GM21786 (cell line): ENCODE measurements around the gene MREG.
A peak's percentile ranks its signal among the peaks of the same experiment; 100 is the strongest.
"Not testable (repeated sequence)": the region's sequence is repeated elsewhere in the genome, so short reads cannot be mapped to it uniquely, and the experiment has no call there.

Experiments used
- ATAC-seq: cut with Tn5 transposase; IDR thresholded peaks from one replicate; pipeline ENCODE4 v1.9.1; 2021; ENCODE audit not compliant: unreplicated experiment

MREG gene

GRCh38 chr2:215965532-215966165 lies 47.7 kb downstream of the MREG start:
- no peak for ATAC-seq

GRCh38 chr2:215961981-215962380 lies 51.4 kb downstream of the MREG start:
- no peak for ATAC-seq

GRCh38 chr2:215958257-215958656 lies 55.1 kb downstream of the MREG start:
- ATAC-seq: no peak

GRCh38 chr2:215957354-215958122 lies 55.8 kb downstream of the MREG start:
- not testable (repeated sequence) for ATAC-seq

- no peak for ATAC-seq
Observed at GRCh38 chr2:215952860-215953637, 60.3 kb downstream of the MREG start.

GRCh38 chr2:215951558-215951957 lies 61.8 kb downstream of the MREG start:
- ATAC-seq: no peak

GRCh38 chr2:215949991-215950404 lies 63.4 kb downstream of the MREG start:
- peak; percentile 89 for ATAC-seq

GRCh38 chr2:215948051-215948450 lies 65.3 kb downstream of the MREG start:
- no peak for ATAC-seq

- ATAC-seq: no peak
Observed at GRCh38 chr2:215946586-215946985, 66.8 kb downstream of the MREG start.

- no peak for ATAC-seq
Observed at GRCh38 chr2:215942194-215942593, 71.2 kb downstream of the MREG start.

GRCh38 chr2:215941726-215942125 lies 71.6 kb downstream of the MREG start:
- ATAC-seq: no peak

GRCh38 chr2:215940645-215941184 lies 72.6 kb downstream of the MREG start:
- no peak for ATAC-seq

- ATAC-seq: no peak
Observed at GRCh38 chr2:215937190-215937589, 76.2 kb downstream of the MREG start.

- no peak for ATAC-seq
Observed at GRCh38 chr2:215933151-215933550, 80.2 kb downstream of the MREG start.

GRCh38 chr2:215931256-215931903 lies 82.0 kb downstream of the MREG start:
- ATAC-seq: peak; percentile 83

GRCh38 chr2:215930505-215931253 lies 82.7 kb downstream of the MREG start:
- ATAC-seq: no peak

GRCh38 chr2:215929602-215930335 lies 83.6 kb downstream of the MREG start:
- ATAC-seq: no peak

GRCh38 chr2:215928086-215928485 lies 85.3 kb downstream of the MREG start:
- ATAC-seq: no peak

GRCh38 chr2:215926992-215927391 lies 86.4 kb downstream of the MREG start:
- not testable (repeated sequence) for ATAC-seq

GRCh38 chr2:215921895-215922294 lies 91.5 kb downstream of the MREG start:
- ATAC-seq: no peak
